ENCODE measurements around the gene KLF18. TPM values are rescaled to one million over a fixed set of nuclear protein-coding genes. Genes with fewer than 3 reads are reported as not detected.
"Not testable (repeated sequence)": the region's sequence is repeated elsewhere in the genome, so short reads cannot be mapped to it uniquely, and the experiment has no call there.

Gene KLF18
- total RNA-seq, 1 experiment from 2014 or later: not detected

- no peaks in the 10 kb centered on the region for H3K79me2 ChIP-seq (ENCODE audit: low read length)
- no peaks in the 10 kb centered on the region for H4K20me1 ChIP-seq (ENCODE audit: low read length)
- no peaks in the 10 kb centered on the region for H3F3A ChIP-seq (ENCODE audit: low read length, unreplicated experiment)
- H3K9me3 ChIP-seq (ENCODE audit: low read length): no peaks in the 10 kb centered on the region
- H3K27me3 ChIP-seq (ENCODE audit: low read length): no peaks in the 10 kb centered on the region
- H3K4me1 ChIP-seq (ENCODE audit: insufficient read depth, low read length): no peaks in the 10 kb centered on the region
- POLR2A ChIA-PET (ENCODE audit: unreplicated experiment): no interaction called here
- H3K27ac ChIP-seq (ENCODE audit: low read length): no peak within 1 kb of the TSS
- ATAC-seq (no peak), DNase-seq (no peak)
- no peaks in the 10 kb centered on the region for H3K9me2 ChIP-seq (replicated peaks; ENCODE audit: low read length)
- intact Hi-C loops (cut with micrococcal nuclease): no loop called here
- H3K4me3 ChIP-seq (ENCODE audit: low read length): no peak within 1 kb of the TSS
- no peaks in the 10 kb centered on the region for H3K36me3 ChIP-seq (ENCODE audit: low read depth, low read length)
- BruUV-seq (replicated peaks): no TSS peak
- no peak within 1 kb of the TSS for H2AFZ ChIP-seq (ENCODE audit: low read length)
- CTCF ChIA-PET: no interaction called here
- no peak within 1 kb of the TSS for H3K9ac ChIP-seq (ENCODE audit: low read length)
- TF ChIP-seq EZH2 (IDR thresholded peaks at IDR 0.05; ENCODE audit: low read length, unreplicated experiment) (no peak), EZH2phosphoT487 (IDR thresholded peaks at IDR 0.05; ENCODE audit: borderline replicate concordance, low read length) (no peak), CTCF (conservative IDR thresholded peaks at IDR 0.05; ENCODE audit: low read depth, low read length) (no peak)
- no peak within 1 kb of the TSS for H3K4me2 ChIP-seq (ENCODE audit: low read length)
Observed at GRCh38 chr1:44118682-44119081, 22.7 kb downstream of the KLF18 start, which contains the start of gene KLF17. KLF17 (plus strand) TSS chr1:44118821; CDS start chr1:44118908, 87 bp downstream.

- POLR2A ChIA-PET (ENCODE audit: unreplicated experiment); H3K9ac ChIP-seq (ENCODE audit: low read length); H3K79me2 ChIP-seq (ENCODE audit: low read length); H3K36me3 ChIP-seq (ENCODE audit: low read depth, low read length); H4K20me1 ChIP-seq (ENCODE audit: low read length); H3K4me3 ChIP-seq (ENCODE audit: low read length); H2AFZ ChIP-seq (ENCODE audit: low read length); intact Hi-C loops (cut with micrococcal nuclease); H3K4me1 ChIP-seq (ENCODE audit: insufficient read depth, low read length); H3K4me2 ChIP-seq (ENCODE audit: low read length); H3K27me3 ChIP-seq (ENCODE audit: low read length); CTCF ChIA-PET; BruUV-seq (replicated peaks); H3K9me2 ChIP-seq (replicated peaks; ENCODE audit: low read length); ATAC-seq; H3F3A ChIP-seq (ENCODE audit: low read length, unreplicated experiment); DNase-seq; H3K27ac ChIP-seq (ENCODE audit: low read length); H3K9me3 ChIP-seq (ENCODE audit: low read length): not testable (repeated sequence)
Observed at GRCh38 chr1:44117272-44117671, 24.2 kb downstream of the KLF18 start.

- CTCF ChIA-PET: no interaction called here
- DNase-seq: no peak
- H3K27ac ChIP-seq (ENCODE audit: low read length): no peak overlapping the region
Observed at GRCh38 chr1:44114098-44114497, 27.3 kb downstream of the KLF18 start.

More at GRCh38 chr1:44114098-44114497, 27.3 kb downstream of the KLF18 start:
- no peak overlapping the region for H3K4me3 ChIP-seq (ENCODE audit: low read length)
- no peak overlapping the region for H3K9ac ChIP-seq (ENCODE audit: low read length)
- no peak overlapping the region for H2AFZ ChIP-seq (ENCODE audit: low read length)
- no peaks in the 10 kb centered on the region for H3K36me3 ChIP-seq (ENCODE audit: low read depth, low read length)
- POLR2A ChIA-PET (ENCODE audit: unreplicated experiment): no interaction called here
- intact Hi-C loops (cut with micrococcal nuclease): no loop called here
- TF ChIP-seq EZH2phosphoT487 (IDR thresholded peaks at IDR 0.05; ENCODE audit: borderline replicate concordance, low read length) (no peak), CTCF (conservative IDR thresholded peaks at IDR 0.05; ENCODE audit: low read depth, low read length) (no peak), EZH2 (IDR thresholded peaks at IDR 0.05; ENCODE audit: low read length, unreplicated experiment) (no peak)
- H3K79me2 ChIP-seq (ENCODE audit: low read length): no peaks in the 10 kb centered on the region
- H3K9me3 ChIP-seq (ENCODE audit: low read length): no peaks in the 10 kb centered on the region
- H3F3A ChIP-seq (ENCODE audit: low read length, unreplicated experiment): no peaks in the 10 kb centered on the region
- no peaks in the 10 kb centered on the region for H3K9me2 ChIP-seq (replicated peaks; ENCODE audit: low read length)
- ATAC-seq: no peak
- no peaks in the 10 kb centered on the region for H4K20me1 ChIP-seq (ENCODE audit: low read length)
- no peak overlapping the region for H3K4me2 ChIP-seq (ENCODE audit: low read length)
- no peaks in the 10 kb centered on the region for H3K4me1 ChIP-seq (ENCODE audit: insufficient read depth, low read length)
- H3K27me3 ChIP-seq (ENCODE audit: low read length): no peaks in the 10 kb centered on the region
- no TSS peak for BruUV-seq (replicated peaks)
